ENCODE data around the gene CBY3.
A peak's percentile ranks its signal among the peaks of the same experiment; 100 is the strongest.
"Not testable (repeated sequence)": the region's sequence is repeated elsewhere in the genome, so short reads cannot be mapped to it uniquely, and the experiment has no call there.

The CBY3 gene

GRCh38 chr5:179696603-179697002 is 15.8 kb upstream of the CBY3 start:
- Mint-ChIP-seq H3K27ac (peak overlapping the region; percentile 18), H3K9me3 (no peaks in the 10 kb centered on the region), H3K36me3 (ENCODE audit: low read depth) (peaks cover 15% of the 10 kb centered on the region), H3K4me3 (no peak overlapping the region), H3K27me3 (no peaks in the 10 kb centered on the region), H3K4me1 (ENCODE audit: low read depth) (peaks cover 34% of the 10 kb centered on the region)

GRCh38 chr5:179694561-179694960 is 13.7 kb upstream of the CBY3 start:
- peaks cover 18% of the 10 kb centered on the region for H3K4me1 Mint-ChIP-seq (ENCODE audit: low read depth)
- H3K27ac Mint-ChIP-seq: no peak overlapping the region
- no peaks in the 10 kb centered on the region for H3K27me3 Mint-ChIP-seq
- peaks cover 6% of the 10 kb centered on the region for H3K36me3 Mint-ChIP-seq (ENCODE audit: low read depth)
- no peak overlapping the region for H3K4me3 Mint-ChIP-seq
- no peaks in the 10 kb centered on the region for H3K9me3 Mint-ChIP-seq

- H3K36me3 Mint-ChIP-seq (ENCODE audit: low read depth); H3K9me3 Mint-ChIP-seq; H3K4me1 Mint-ChIP-seq (ENCODE audit: low read depth); H3K4me3 Mint-ChIP-seq; H3K27ac Mint-ChIP-seq; H3K27me3 Mint-ChIP-seq: not testable (repeated sequence)
These were observed 8.4 kb upstream of the CBY3 start for GRCh38 chr5:179689212-179689611.

- H3K4me3 Mint-ChIP-seq: peak overlapping the region; percentile 79
- no peaks in the 10 kb centered on the region for H3K27me3 Mint-ChIP-seq
- peaks cover 4% of the 10 kb centered on the region for H3K9me3 Mint-ChIP-seq
- peaks cover 29% of the 10 kb centered on the region for H3K36me3 Mint-ChIP-seq (ENCODE audit: low read depth)
- H3K4me1 Mint-ChIP-seq (ENCODE audit: low read depth): peaks cover 35% of the 10 kb centered on the region
- H3K27ac Mint-ChIP-seq: peak overlapping the region; percentile 82
These were observed 637 bp downstream of the CBY3 start for GRCh38 chr5:179680014-179680779.

GRCh38 chr5:179679014-179679674 is 1.7 kb downstream of the CBY3 start:
- Mint-ChIP-seq H3K27me3 (no peaks in the 10 kb centered on the region), H3K4me3 (peak overlapping the region; percentile 97), H3K27ac (peak overlapping the region; percentile 94), H3K9me3 (peaks cover 4% of the 10 kb centered on the region), H3K36me3 (ENCODE audit: low read depth) (peaks cover 33% of the 10 kb centered on the region), H3K4me1 (ENCODE audit: low read depth) (peaks cover 35% of the 10 kb centered on the region)

- Mint-ChIP-seq H3K9me3 (peaks cover 4% of the 10 kb centered on the region), H3K4me1 (ENCODE audit: low read depth) (peaks cover 35% of the 10 kb centered on the region), H3K36me3 (ENCODE audit: low read depth) (peaks cover 33% of the 10 kb centered on the region), H3K4me3 (peak overlapping the region; percentile 97), H3K27me3 (no peaks in the 10 kb centered on the region), H3K27ac (peak overlapping the region; percentile 94)
These were observed 2.4 kb downstream of the CBY3 start for GRCh38 chr5:179678223-179679013.

GRCh38 chr5:179668391-179668790 is 12.4 kb downstream of the CBY3 start:
- Mint-ChIP-seq H3K36me3 (ENCODE audit: low read depth) (peaks cover 3% of the 10 kb centered on the region), H3K27me3 (no peaks in the 10 kb centered on the region), H3K9me3 (no peaks in the 10 kb centered on the region), H3K4me3 (no peak overlapping the region), H3K27ac (no peak overlapping the region), H3K4me1 (ENCODE audit: low read depth) (no peaks in the 10 kb centered on the region)

- not testable (repeated sequence) for H3K4me1 Mint-ChIP-seq (ENCODE audit: low read depth); H3K4me3 Mint-ChIP-seq; H3K27me3 Mint-ChIP-seq; H3K9me3 Mint-ChIP-seq; H3K36me3 Mint-ChIP-seq (ENCODE audit: low read depth); H3K27ac Mint-ChIP-seq
These were observed 19.2 kb downstream of the CBY3 start for GRCh38 chr5:179661647-179662046.

GRCh38 chr5:179658179-179658856 is 22.5 kb downstream of the CBY3 start:
- peak overlapping the region; percentile 78 for H3K4me3 Mint-ChIP-seq
- H3K27me3 Mint-ChIP-seq; H3K36me3 Mint-ChIP-seq (ENCODE audit: low read depth); H3K27ac Mint-ChIP-seq; H3K4me1 Mint-ChIP-seq (ENCODE audit: low read depth); H3K9me3 Mint-ChIP-seq: not testable (repeated sequence)

- H3K27me3 Mint-ChIP-seq; H3K4me3 Mint-ChIP-seq; H3K36me3 Mint-ChIP-seq (ENCODE audit: low read depth); H3K27ac Mint-ChIP-seq; H3K9me3 Mint-ChIP-seq; H3K4me1 Mint-ChIP-seq (ENCODE audit: low read depth): not testable (repeated sequence)
These were observed 23.3 kb downstream of the CBY3 start for GRCh38 chr5:179657302-179658178.

- not testable (repeated sequence) for H3K4me1 Mint-ChIP-seq (ENCODE audit: low read depth); H3K27me3 Mint-ChIP-seq; H3K4me3 Mint-ChIP-seq; H3K9me3 Mint-ChIP-seq; H3K36me3 Mint-ChIP-seq (ENCODE audit: low read depth); H3K27ac Mint-ChIP-seq
These were observed 27.7 kb downstream of the CBY3 start for GRCh38 chr5:179653135-179653534.

- not testable (repeated sequence) for H3K27me3 Mint-ChIP-seq; H3K4me3 Mint-ChIP-seq; H3K4me1 Mint-ChIP-seq (ENCODE audit: low read depth); H3K9me3 Mint-ChIP-seq; H3K27ac Mint-ChIP-seq; H3K36me3 Mint-ChIP-seq (ENCODE audit: low read depth)
These were observed 30.6 kb downstream of the CBY3 start for GRCh38 chr5:179650245-179650644.

- not testable (repeated sequence) for H3K27me3 Mint-ChIP-seq; H3K36me3 Mint-ChIP-seq (ENCODE audit: low read depth); H3K9me3 Mint-ChIP-seq; H3K4me3 Mint-ChIP-seq; H3K4me1 Mint-ChIP-seq (ENCODE audit: low read depth); H3K27ac Mint-ChIP-seq
These were observed 31.6 kb downstream of the CBY3 start for GRCh38 chr5:179649166-179649703.

GRCh38 chr5:179648410-179648809 is 32.4 kb downstream of the CBY3 start:
- Mint-ChIP-seq H3K27me3 (no peaks in the 10 kb centered on the region), H3K4me1 (ENCODE audit: low read depth) (no peaks in the 10 kb centered on the region), H3K27ac (no peak overlapping the region), H3K36me3 (ENCODE audit: low read depth) (no peaks in the 10 kb centered on the region), H3K4me3 (no peak overlapping the region), H3K9me3 (no peaks in the 10 kb centered on the region)
